RWPE1 (cell line): ENCODE data around the gene KDM3B.

Experiments used
- CTCF ChIA-PET: fragments of 350-600 bp; sonication (Branson Sonifier 250); formaldehyde crosslinking; extraction: SDS; loops from one replicate; lab custom pipeline; 2021; lab: Yijun Ruan, JAX
- POLR2A ChIA-PET: fragments of 400-600 bp; formaldehyde crosslinking; extraction: SDS; loops from one replicate; lab custom pipeline; 2020; ENCODE audit warnings: antibody characterized with exemption; ENCODE audit not compliant: low non-redundant PET; lab: Yijun Ruan, JAX
- DNase-seq: peaks from one replicate; pipeline ENCODE4 v3.0.0; 2012; ENCODE audit warnings: low spot score
- H3K27ac ChIP-seq: fragments of 450-650 bp; 2 replicates; pipeline ENCODE4 v1.5.1; 2017
- CTCF ChIP-seq: fragments of 450-650 bp; conservative IDR thresholded peaks from 2 replicates; pipeline ENCODE4 v1.5.1; 2017; ENCODE audit warnings: low read depth, mild to moderate bottlenecking

Gene KDM3B

DNA sequence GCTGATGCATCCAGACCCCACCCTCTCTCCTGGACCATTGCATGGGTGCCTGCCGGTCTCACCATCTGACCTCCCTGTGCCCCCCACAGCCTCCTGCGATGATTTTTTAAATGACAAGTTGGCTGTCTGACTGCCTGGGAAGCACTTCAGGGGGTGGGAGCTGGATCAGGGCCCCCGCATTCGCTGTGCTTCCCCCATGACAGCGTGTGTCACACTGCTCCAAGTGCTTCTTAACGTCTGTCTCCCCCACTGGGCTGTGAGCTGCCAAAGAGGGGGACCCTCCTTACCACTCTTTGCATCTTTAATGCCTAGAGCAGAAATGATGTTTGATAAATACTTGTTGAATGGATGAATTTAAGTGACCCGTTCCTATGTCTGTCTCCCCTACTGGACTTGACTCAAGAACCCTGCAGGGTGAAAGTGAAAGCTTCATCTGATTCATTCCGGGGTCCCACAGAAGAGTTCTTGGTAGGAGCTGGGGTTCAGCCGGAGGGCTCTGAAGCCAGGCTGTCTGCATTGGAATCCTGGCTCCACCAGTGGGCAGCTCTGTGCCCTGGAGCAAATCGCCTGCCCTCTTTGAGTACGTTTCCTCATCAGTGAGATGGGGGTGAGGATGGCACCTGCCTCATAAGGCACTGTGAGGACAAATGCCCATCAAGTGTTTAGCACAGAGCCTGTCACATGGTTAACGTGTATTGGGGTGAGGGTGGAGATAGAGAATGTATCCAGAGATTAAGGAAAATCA, 105.2 kb downstream of the KDM3B start:
- ChIA-PET CTCF (interaction anchor here (1.2 kb wide), 1 partner anchor 8 kb away, joined by 4 read pairs; no protein-coding TSS in a partner anchor), POLR2A (no interaction called here)
- H3K27ac ChIP-seq: no peak overlapping the region
- no peak for DNase-seq
- no peak for TF ChIP-seq CTCF

GRCh38 chr5:138458384-138458783, 105.9 kb downstream of the KDM3B start:
- ChIA-PET CTCF (interaction anchor here (1.2 kb wide), 1 partner anchor 8 kb away, joined by 4 read pairs; no protein-coding TSS in a partner anchor), POLR2A (no interaction called here)
- no peak for TF ChIP-seq CTCF
- DNase-seq: no peak
- no peak overlapping the region for H3K27ac ChIP-seq

GRCh38 chr5:138458856-138459255, 106.4 kb downstream of the KDM3B start:
- POLR2A ChIA-PET: interaction anchor here (0.5 kb wide), 1 partner anchor 67 kb away, joined by 3 read pairs; no protein-coding TSS in a partner anchor

DNA sequence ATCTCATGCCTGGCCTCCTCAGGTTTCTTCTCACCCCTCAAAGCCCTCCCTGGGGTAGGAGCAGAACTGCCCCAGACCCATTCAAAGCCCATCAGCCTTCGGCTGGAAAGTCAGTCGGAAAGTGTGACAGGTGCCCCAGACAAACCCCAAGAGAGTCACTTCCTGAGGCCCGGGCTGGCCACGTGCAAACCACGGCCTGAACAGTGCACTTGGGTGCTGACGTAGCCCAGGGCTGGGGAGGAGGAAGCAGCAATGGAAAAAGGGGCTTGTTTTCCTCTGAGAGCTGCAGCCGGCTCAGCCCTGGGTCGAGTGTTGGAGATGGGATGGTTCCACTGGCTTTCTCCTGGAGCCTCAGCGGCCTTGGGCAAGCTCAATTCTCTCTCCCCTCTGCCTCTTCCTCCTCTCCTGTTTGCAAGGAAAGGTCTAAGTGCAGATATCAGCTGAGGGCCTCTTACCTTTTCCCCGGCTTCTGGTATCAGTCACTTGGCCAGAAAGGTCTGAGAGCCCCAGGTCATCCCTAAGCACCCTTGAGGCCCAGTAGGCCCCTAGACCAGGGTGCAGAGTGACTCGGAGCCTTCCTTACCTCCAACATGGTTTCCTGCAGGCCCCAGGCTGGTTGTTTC, 106.9 kb downstream of the KDM3B start:
- no peak for TF ChIP-seq CTCF
- ChIA-PET POLR2A (interaction anchor here (0.5 kb wide), 1 partner anchor 67 kb away, joined by 3 read pairs; no protein-coding TSS in a partner anchor), CTCF (interaction anchor here (1.3 kb wide), 1 partner anchor 9 kb away, joined by 6 read pairs; no protein-coding TSS in a partner anchor)
- no peak overlapping the region for H3K27ac ChIP-seq
- no peak for DNase-seq

More at GRCh38 chr5:138458856-138459255, 106.4 kb downstream of the KDM3B start:
- DNase-seq: no peak
- CTCF ChIA-PET: interaction anchor here (1.2 kb wide), 1 partner anchor 9 kb away, joined by 4 read pairs; no protein-coding TSS in a partner anchor
- no peak overlapping the region for H3K27ac ChIP-seq
- TF ChIP-seq CTCF: no peak

GRCh38 chr5:138460032-138460693, 107.7 kb downstream of the KDM3B start:
- CTCF ChIA-PET: interaction anchor here (1.3 kb wide), 1 partner anchor 10 kb away, joined by 6 read pairs; no protein-coding TSS in a partner anchor
- TF ChIP-seq CTCF: no peak
- DNase-seq: no peak
- POLR2A ChIA-PET: no interaction called here
- no peak overlapping the region for H3K27ac ChIP-seq
